RWPE2 (cell line): Measurements from ENCODE around the gene ENTR1.

Source experiments
- ATAC-seq: fragments of 200-7000 bp; cut with Tn5 transposase; 3 replicates; pipeline ENCODE4 v1.9.1; 2021; ENCODE audit warnings: low read depth
- DNase-seq: peaks from one replicate; pipeline ENCODE4 v3.0.0-alpha.2; 2020; ENCODE audit warnings: low spot score
- H3K27ac ChIP-seq: fragments of 450-650 bp; 2 replicates; pipeline ENCODE4 v1.5.1; 2017; ENCODE audit warnings: mild to moderate bottlenecking; ENCODE audit not compliant: poor library complexity, severe bottlenecking
- H3K27me3 ChIP-seq: fragments of 250-450 bp; sonication (Bioruptor Pico); 2 replicates; pipeline ENCODE4 v1.5.1; 2021; ENCODE audit warnings: mild to moderate bottlenecking, moderate library complexity; ENCODE audit not compliant: insufficient read depth, poor library complexity, severe bottlenecking
- H3K36me3 ChIP-seq: fragments of 250-450 bp; sonication (Bioruptor Pico); 2 replicates; pipeline ENCODE4 v1.5.1; 2020; ENCODE audit warnings: low read depth, mild to moderate bottlenecking, moderate library complexity
- H3K4me1 ChIP-seq: fragments of 250-450 bp; sonication (Bioruptor Pico); 2 replicates; pipeline ENCODE4 v1.5.1; 2021; ENCODE audit warnings: mild to moderate bottlenecking, moderate library complexity; ENCODE audit not compliant: insufficient read depth, poor library complexity, severe bottlenecking
- H3K4me3 ChIP-seq: fragments of 250-450 bp; sonication (Bioruptor Pico); 2 replicates; pipeline ENCODE4 v1.5.1; 2021; ENCODE audit warnings: mild to moderate bottlenecking, moderate library complexity; ENCODE audit not compliant: severe bottlenecking
- H3K9me3 ChIP-seq: fragments of 250-450 bp; sonication (Bioruptor Pico); 2 replicates; pipeline ENCODE4 v1.5.1; 2021; ENCODE audit warnings: mild to moderate bottlenecking, moderate library complexity; ENCODE audit not compliant: severe bottlenecking
- CTCF ChIP-seq: fragments of 450-650 bp; IDR thresholded peaks from one replicate; pipeline ENCODE4 v1.5.1; 2017; ENCODE audit warnings: mild to moderate bottlenecking, moderate library complexity; ENCODE audit not compliant: poor library complexity, severe bottlenecking

Gene ENTR1

GRCh38 chr9:136393531-136393930 lies 16.9 kb downstream of the ENTR1 start:
- ATAC-seq (no peak), DNase-seq (no peak)
- Histone ChIP-seq H3K4me1 (no peaks in the 10 kb centered on the region), H3K9me3 (no peaks in the 10 kb centered on the region), H3K36me3 (peaks cover 88% of the 10 kb centered on the region), H3K27me3 (no peaks in the 10 kb centered on the region), H3K4me3 (no peak overlapping the region), H3K27ac (no peak overlapping the region)
- no peak for TF ChIP-seq CTCF

- no peak for TF ChIP-seq CTCF
These were observed 17.6 kb downstream of the ENTR1 start for GRCh38 chr9:136392538-136393449.

GRCh38 chr9:136391737-136392537 lies 18.5 kb downstream of the ENTR1 start:
- DNase-seq (no peak), ATAC-seq (no peak)
- Histone ChIP-seq H3K4me3 (no peak overlapping the region), H3K4me1 (no peaks in the 10 kb centered on the region), H3K9me3 (no peaks in the 10 kb centered on the region), H3K27ac (no peak overlapping the region), H3K36me3 (peaks cover 92% of the 10 kb centered on the region), H3K27me3 (no peaks in the 10 kb centered on the region)
- TF ChIP-seq CTCF: no peak

More at GRCh38 chr9:136392538-136393449, 17.6 kb downstream of the ENTR1 start:
- no peaks in the 10 kb centered on the region for H3K27me3 ChIP-seq
- H3K9me3 ChIP-seq: no peaks in the 10 kb centered on the region
- H3K4me3 ChIP-seq: no peak overlapping the region
- no peaks in the 10 kb centered on the region for H3K4me1 ChIP-seq
- no peak for DNase-seq
- ATAC-seq: no peak
- H3K36me3 ChIP-seq: peaks cover 88% of the 10 kb centered on the region
- no peak overlapping the region for H3K27ac ChIP-seq

- DNase-seq: no peak
- no peak for ATAC-seq
- H3K27ac ChIP-seq: no peak overlapping the region
- peaks cover 87% of the 10 kb centered on the region for H3K36me3 ChIP-seq
- no peaks in the 10 kb centered on the region for H3K27me3 ChIP-seq
- H3K4me1 ChIP-seq: no peaks in the 10 kb centered on the region
- no peak for TF ChIP-seq CTCF
- no peak overlapping the region for H3K4me3 ChIP-seq
- no peaks in the 10 kb centered on the region for H3K9me3 ChIP-seq
These were observed 21.0 kb downstream of the ENTR1 start for GRCh38 chr9:136389396-136389795.
